ENCODE results near the gene GPX3. TPM values are rescaled to one million over a fixed set of nuclear protein-coding genes. Genes with fewer than 3 reads are reported as not detected.

The GPX3 gene
- total and polyA plus RNA-seq, 9 of the 15 experiments (the other 6 are each of a cell fraction or from before 2014, with no cell fraction given): 0.25 to 0.86 TPM; not detected in 7

DNA sequence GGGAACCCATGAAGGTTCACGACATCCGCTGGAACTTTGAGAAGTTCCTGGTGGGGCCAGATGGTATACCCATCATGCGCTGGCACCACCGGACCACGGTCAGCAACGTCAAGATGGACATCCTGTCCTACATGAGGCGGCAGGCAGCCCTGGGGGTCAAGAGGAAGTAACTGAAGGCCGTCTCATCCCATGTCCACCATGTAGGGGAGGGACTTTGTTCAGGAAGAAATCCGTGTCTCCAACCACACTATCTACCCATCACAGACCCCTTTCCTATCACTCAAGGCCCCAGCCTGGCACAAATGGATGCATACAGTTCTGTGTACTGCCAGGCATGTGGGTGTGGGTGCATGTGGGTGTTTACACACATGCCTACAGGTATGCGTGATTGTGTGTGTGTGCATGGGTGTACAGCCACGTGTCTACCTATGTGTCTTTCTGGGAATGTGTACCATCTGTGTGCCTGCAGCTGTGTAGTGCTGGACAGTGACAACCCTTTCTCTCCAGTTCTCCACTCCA is 7.6 kb downstream of the GPX3 start:
- FAIRE-seq: no peak
- Histone ChIP-seq H3K27me3 (ENCODE audit: control insufficient read depth in 2 of 2, insufficient read depth in 2 of 2, low read length in 2 of 2) (no peaks in the 10 kb centered on the region), H3K9me1 (ENCODE audit: control insufficient read depth, insufficient read depth, low read length) (no peaks in the 10 kb centered on the region), H3K27ac (ENCODE audit: extremely low read depth, low read depth, low read length) (no peak overlapping the region), H3K9ac (ENCODE audit: insufficient read depth in 1 of 2, low read depth in 2 of 2, low read length in 2 of 2) (no peak overlapping the region), H3K4me2 (ENCODE audit: insufficient read depth, low read length) (no peak overlapping the region), H3K36me3 (ENCODE audit: control insufficient read depth, insufficient read depth, low read length) (peaks cover 46% of the 10 kb centered on the region; the same call in 2 of the 3 replicates), H3K9me3 (replicated peaks; ENCODE audit: control insufficient read depth, insufficient read depth, low read depth, low read length) (no peaks in the 10 kb centered on the region), H3K4me1 (replicated peaks in 1 of 2; ENCODE audit: control insufficient read depth in 2 of 2, insufficient read depth in 2 of 2, low read length in 2 of 2) (peaks cover 19 to 20% of the 10 kb centered on the region in 2 experiments), H3K79me2 (ENCODE audit: control insufficient read depth, insufficient read depth, low read length) (no peaks in the 10 kb centered on the region), H3K4me3 (no peak overlapping the region), H2AFZ (ENCODE audit: low read depth, low read length) (no peak overlapping the region), H4K20me1 (replicated peaks; ENCODE audit: control insufficient read depth, insufficient read depth, low read length) (no peaks in the 10 kb centered on the region)
- in situ Hi-C loops (cut with MboI): no loop called here
- 86% methylated on average over 9 of the region's 11 CpGs for WGBS (ENCODE audit: insufficient coverage, low coverage, missing lambda C conversion rate)
- CTCF ChIA-PET (ENCODE audit: low intra/inter-chr PET ratio): no interaction called here
- POLR2A ChIA-PET: interaction anchor here (2.9 kb wide), 1 partner anchor 12 kb away, joined by 11 read pairs; no protein-coding TSS in a partner anchor
- DNase-seq (ENCODE audit: extremely low read depth in 1 of 4, low spot score in 3 of 4): no peak
- intact Hi-C loops (cut with micrococcal nuclease): no loop called here
- BruUV-seq (replicated peaks): no TSS peak
- no peak for ATAC-seq
- TF ChIP-seq, protein P1, sequence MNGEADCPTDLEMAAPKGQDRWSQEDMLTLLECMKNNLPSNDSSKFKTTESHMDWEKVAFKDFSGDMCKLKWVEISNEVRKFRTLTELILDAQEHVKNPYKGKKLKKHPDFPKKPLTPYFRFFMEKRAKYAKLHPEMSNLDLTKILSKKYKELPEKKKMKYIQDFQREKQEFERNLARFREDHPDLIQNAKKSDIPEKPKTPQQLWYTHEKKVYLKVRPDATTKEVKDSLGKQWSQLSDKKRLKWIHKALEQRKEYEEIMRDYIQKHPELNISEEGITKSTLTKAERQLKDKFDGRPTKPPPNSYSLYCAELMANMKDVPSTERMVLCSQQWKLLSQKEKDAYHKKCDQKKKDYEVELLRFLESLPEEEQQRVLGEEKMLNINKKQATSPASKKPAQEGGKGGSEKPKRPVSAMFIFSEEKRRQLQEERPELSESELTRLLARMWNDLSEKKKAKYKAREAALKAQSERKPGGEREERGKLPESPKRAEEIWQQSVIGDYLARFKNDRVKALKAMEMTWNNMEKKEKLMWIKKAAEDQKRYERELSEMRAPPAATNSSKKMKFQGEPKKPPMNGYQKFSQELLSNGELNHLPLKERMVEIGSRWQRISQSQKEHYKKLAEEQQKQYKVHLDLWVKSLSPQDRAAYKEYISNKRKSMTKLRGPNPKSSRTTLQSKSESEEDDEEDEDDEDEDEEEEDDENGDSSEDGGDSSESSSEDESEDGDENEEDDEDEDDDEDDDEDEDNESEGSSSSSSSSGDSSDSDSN (IDR thresholded peaks at IDR 0.05; ENCODE audit: borderline replicate concordance in 1 of 2, low read depth in 2 of 2, low read length in 2 of 2): no peak
- no peak for TF ChIP-seq NR2C2 (CRISPR knock-in tag; IDR thresholded peaks at IDR 0.05)
- TF ChIP-seq NR2C2 (tag; IDR thresholded peaks at IDR 0.05): no peak
- no peak for TF ChIP-seq YY1 (IDR thresholded peaks at IDR 0.05; ENCODE audit: borderline replicate concordance in 1 of 3, control insufficient read depth in 1 of 3, extremely low read depth in 1 of 3, insufficient read depth in 3 of 3, insufficient read length in 1 of 3, insufficient replicate concordance in 2 of 3, low read depth in 1 of 3, low read length in 2 of 3)
- no peak for TF ChIP-seq C11orf30 (IDR thresholded peaks at IDR 0.05; ENCODE audit: low read depth)
- TF ChIP-seq POLR2AphosphoS5 (IDR thresholded peaks at IDR 0.05; ENCODE audit: control insufficient read depth, insufficient read depth, low read depth, low read length): peak; percentile 21; the same call in 1 of the 2 replicates
- TF ChIP-seq SRF (CRISPR knock-in tag; IDR thresholded peaks at IDR 0.05): no peak
- TF ChIP-seq FOS (IDR thresholded peaks at IDR 0.05; ENCODE audit: extremely low read depth, insufficient read length): no peak
- no peak for TF ChIP-seq ZNF609 (CRISPR knock-in tag; IDR thresholded peaks at IDR 0.05; ENCODE audit: borderline replicate concordance)

Measured in K562 (cell line).